ENCODE results near the gene ALDH5A1.

GRCh38 chr6:24478903-24479302, 15.9 kb upstream of the ALDH5A1 start:
- no peak for TF ChIP-seq YY1 (IDR thresholded peaks at IDR 0.05; ENCODE audit: insufficient read depth, insufficient read length)
- no peak for TF ChIP-seq ZNF274 (IDR thresholded peaks at IDR 0.05; ENCODE audit: low read depth, low read length)

Measured in NT2/D1 (cell line).